Naive thymus-derived CD8-positive, alpha-beta T cell (primary cell): Measurements from ENCODE around the gene ADAMTS17. TPM values are rescaled to one million over a fixed set of nuclear protein-coding genes. Genes with fewer than 3 reads are reported as not detected.

Experiments used
- ATAC-seq, 2 donors: fragments of 150-1000 bp; cut with Tn5 transposase in 1 of 2; sonication (Bioruptor Pico), chemical (Tn5 transposase) in 1 of 2; 1 replicate in 1 of 2; 2 replicates in 1 of 2; pipeline ENCODE4 v1.10.0; 2021; ENCODE audit warnings: mild to moderate bottlenecking in 2 of 2, moderate library complexity in 2 of 2
- POLR2A ChIA-PET: fragments of 350-600 bp; sonication (Branson Sonifier 250); formaldehyde crosslinking; loops from one replicate; lab custom pipeline; 2021; ENCODE audit warnings: antibody characterized with exemption; lab: Charles Lee
- DNase-seq, 10 donors: peaks; one replicate each; pipeline versions ENCODE4 v3.0.0 to v3.0.0-alpha.2; 2020 to 2022
- H3K27ac Mint-ChIP-seq, 10 donors: one replicate each; pipeline ENCODE4 v1.8.0; 2020 to 2022; ENCODE audit warnings: mild to moderate bottlenecking in 10 of 10, mixed read lengths in 10 of 10, moderate library complexity in 4 of 10, inconsistent platforms in 1 of 10
- H3K27me3 Mint-ChIP-seq, 5 donors: one replicate each; pipeline ENCODE4 v1.8.0; 2021 to 2022; ENCODE audit warnings: mixed read lengths in 5 of 5
- H3K36me3 Mint-ChIP-seq, 3 donors: one replicate each; pipeline ENCODE4 v1.8.0; 2020 to 2022; ENCODE audit warnings: mixed read lengths in 3 of 3, mild to moderate bottlenecking in 2 of 3, inconsistent platforms in 1 of 3
- H3K4me1 Mint-ChIP-seq, 4 donors: one replicate each; pipeline ENCODE4 v1.8.0; 2021 to 2022; ENCODE audit warnings: mixed read lengths in 4 of 4
- H3K4me3 Mint-ChIP-seq, 10 donors: one replicate each; pipeline ENCODE4 v1.8.0; 2020 to 2022; ENCODE audit warnings: mild to moderate bottlenecking in 10 of 10, mixed read lengths in 10 of 10, moderate library complexity in 6 of 10, inconsistent platforms in 1 of 10
- H3K9me3 Mint-ChIP-seq, 9 donors: one replicate each; pipeline ENCODE4 v1.8.0; 2020 to 2022; ENCODE audit warnings: mixed read lengths in 9 of 9, mild to moderate bottlenecking in 3 of 9, inconsistent platforms in 1 of 9, moderate library complexity in 1 of 9
- polyA plus RNA-seq, 3 donors: library from polyadenylated mRNA; unstranded; fragments of 300-500 nt; fragmentation: Illumina TruSeq; gene quantifications; one replicate each; pipeline ENCODE4 v1.2.3, GENCODE V29; 2021
- total RNA-seq, 8 experiments: library from RNA in 2 of 8; stranded (reverse) in 2 of 8; gene quantifications; one replicate each; pipeline ENCODE4 v1.2.3 and lab custom pipeline; 2021 to 2026

Gene ADAMTS17
- total and polyA plus RNA-seq, 5 experiments from 2014 or later, result 0.20 to 4.6 (median 1.8) TPM

GRCh38 chr15:100330221-100330620 lies 11.6 kb downstream of the ADAMTS17 start:
- Mint-ChIP-seq H3K4me3 (peak overlapping the region; percentile 56 to 83 (median 78)), H3K27me3 (peaks cover 0 to 29% (median 4%) of the 10 kb centered on the region in 5 donors), H3K27ac (peak overlapping the region in 9 of 10 donors; percentile 26 to 90 (median 72)), H3K36me3 (peaks cover 0 to 14% (median 3%) of the 10 kb centered on the region in 3 donors), H3K9me3 (no peaks in the 10 kb centered on the region), H3K4me1 (peaks cover 36 to 81% (median 73%) of the 10 kb centered on the region in 4 donors)
- peak in 1 of 10 donors; percentile 27 for DNase-seq
- POLR2A ChIA-PET, result interaction anchor here (0.7 to 1.6 kb wide), 7 partner anchors 9 to 404 kb away, joined by 3 to 13 read pairs (median 5); no protein-coding TSS in a partner anchor
- ATAC-seq, result peak; percentile 29 to 45

GRCh38 chr15:100328796-100329195 lies 13.0 kb downstream of the ADAMTS17 start:
- peaks cover 25 to 67% (median 59%) of the 10 kb centered on the region in 4 donors for H3K4me1 Mint-ChIP-seq
- H3K36me3 Mint-ChIP-seq, result peaks cover 0 to 21% (median 6%) of the 10 kb centered on the region in 3 donors
- ATAC-seq (no peak), DNase-seq (peak in 1 of 10 donors; percentile 9)
- POLR2A ChIA-PET, result no interaction called here
- H3K9me3 Mint-ChIP-seq, result no peaks in the 10 kb centered on the region
- peak overlapping the region in 1 of 10 donors; percentile 24 for H3K4me3 Mint-ChIP-seq
- peaks cover 0 to 17% (median 3%) of the 10 kb centered on the region in 5 donors for H3K27me3 Mint-ChIP-seq
- H3K27ac Mint-ChIP-seq, result peak overlapping the region in 1 of 10 donors; percentile 63

GRCh38 chr15:100318880-100319279 lies 22.9 kb downstream of the ADAMTS17 start:
- peaks cover 0 to 12% (median 3%) of the 10 kb centered on the region in 9 donors for H3K9me3 Mint-ChIP-seq
- DNase-seq, result no peak
- H3K27ac Mint-ChIP-seq, result no peak overlapping the region
- H3K4me3 Mint-ChIP-seq, result no peak overlapping the region
- H3K36me3 Mint-ChIP-seq, result peaks cover 14 to 44% (median 22%) of the 10 kb centered on the region in 3 donors
- peaks cover 0 to 6% (median 0%) of the 10 kb centered on the region in 4 donors for H3K4me1 Mint-ChIP-seq
- no peaks in the 10 kb centered on the region for H3K27me3 Mint-ChIP-seq
- no peak for ATAC-seq
- POLR2A ChIA-PET, result no interaction called here

- H3K4me3 Mint-ChIP-seq, result no peak overlapping the region
- H3K27ac Mint-ChIP-seq, result peak overlapping the region in 2 of 10 donors; percentile 53
- no peak for DNase-seq
- no peaks in the 10 kb centered on the region for H3K27me3 Mint-ChIP-seq
- H3K9me3 Mint-ChIP-seq, result peaks cover 0 to 9% (median 0%) of the 10 kb centered on the region in 9 donors
- POLR2A ChIA-PET, result no interaction called here
- H3K36me3 Mint-ChIP-seq, result peaks cover 14 to 41% (median 15%) of the 10 kb centered on the region in 3 donors
- no peak for ATAC-seq
- H3K4me1 Mint-ChIP-seq, result peaks cover 0 to 2% (median 0%) of the 10 kb centered on the region in 4 donors
Measured at GRCh38 chr15:100314809-100315400, 26.9 kb downstream of the ADAMTS17 start.

- DNase-seq (no peak), ATAC-seq (no peak)
- Mint-ChIP-seq H3K9me3 (peaks cover 0 to 9% (median 0%) of the 10 kb centered on the region in 9 donors), H3K27ac (no peak overlapping the region), H3K27me3 (peaks cover 0 to 3% (median 0%) of the 10 kb centered on the region in 5 donors), H3K4me1 (peaks cover 5 to 17% (median 11%) of the 10 kb centered on the region in 4 donors), H3K4me3 (no peak overlapping the region), H3K36me3 (peaks cover 8 to 21% (median 13%) of the 10 kb centered on the region in 3 donors)
- POLR2A ChIA-PET, result no interaction called here
Measured at GRCh38 chr15:100311833-100312476, 29.8 kb downstream of the ADAMTS17 start.

- Mint-ChIP-seq H3K27me3 (peaks cover 0 to 3% (median 0%) of the 10 kb centered on the region in 5 donors), H3K36me3 (peaks cover 7 to 24% (median 13%) of the 10 kb centered on the region in 3 donors), H3K4me1 (peaks cover 5 to 17% (median 11%) of the 10 kb centered on the region in 4 donors), H3K27ac (no peak overlapping the region), H3K9me3 (peaks cover 0 to 9% (median 0%) of the 10 kb centered on the region in 9 donors), H3K4me3 (no peak overlapping the region)
- ATAC-seq, result no peak
- POLR2A ChIA-PET, result no interaction called here
- no peak for DNase-seq
Measured at GRCh38 chr15:100311154-100311625, 30.6 kb downstream of the ADAMTS17 start.

- H3K36me3 Mint-ChIP-seq, result peaks cover 7 to 26% (median 13%) of the 10 kb centered on the region in 3 donors
- ATAC-seq, result no peak
- peaks cover 0 to 3% (median 0%) of the 10 kb centered on the region in 5 donors for H3K27me3 Mint-ChIP-seq
- POLR2A ChIA-PET, result no interaction called here
- no peak overlapping the region for H3K27ac Mint-ChIP-seq
- no peak overlapping the region for H3K4me3 Mint-ChIP-seq
- peaks cover 0 to 9% (median 0%) of the 10 kb centered on the region in 9 donors for H3K9me3 Mint-ChIP-seq
- no peak for DNase-seq
- peaks cover 5 to 17% (median 11%) of the 10 kb centered on the region in 4 donors for H3K4me1 Mint-ChIP-seq
Measured at GRCh38 chr15:100310513-100311153, 31.1 kb downstream of the ADAMTS17 start.

GRCh38 chr15:100310041-100310405 lies 31.8 kb downstream of the ADAMTS17 start:
- DNase-seq, result no peak
- no peak for ATAC-seq
- Mint-ChIP-seq H3K27me3 (peaks cover 0 to 3% (median 0%) of the 10 kb centered on the region in 5 donors), H3K27ac (no peak overlapping the region), H3K9me3 (peaks cover 0 to 9% (median 0%) of the 10 kb centered on the region in 9 donors), H3K4me1 (peaks cover 5 to 17% (median 11%) of the 10 kb centered on the region in 4 donors), H3K36me3 (peaks cover 7 to 26% (median 13%) of the 10 kb centered on the region in 3 donors), H3K4me3 (no peak overlapping the region)
- POLR2A ChIA-PET, result no interaction called here

GRCh38 chr15:100309109-100310040 lies 32.4 kb downstream of the ADAMTS17 start:
- peaks cover 0 to 9% (median 0%) of the 10 kb centered on the region in 9 donors for H3K9me3 Mint-ChIP-seq
- POLR2A ChIA-PET, result no interaction called here

GRCh38 chr15:100308608-100309007 lies 33.2 kb downstream of the ADAMTS17 start:
- Mint-ChIP-seq H3K9me3 (peaks cover 0 to 9% (median 0%) of the 10 kb centered on the region in 9 donors), H3K27ac (no peak overlapping the region), H3K4me1 (peaks cover 5 to 15% (median 11%) of the 10 kb centered on the region in 4 donors), H3K36me3 (peaks cover 3 to 22% (median 13%) of the 10 kb centered on the region in 3 donors), H3K27me3 (peaks cover 0 to 3% (median 0%) of the 10 kb centered on the region in 5 donors), H3K4me3 (no peak overlapping the region)
- no peak for DNase-seq
- POLR2A ChIA-PET, result no interaction called here
- no peak for ATAC-seq

More at GRCh38 chr15:100309109-100310040, 32.4 kb downstream of the ADAMTS17 start:
- H3K27me3 Mint-ChIP-seq, result peaks cover 0 to 3% (median 0%) of the 10 kb centered on the region in 5 donors
- peak overlapping the region in 2 of 10 donors; percentile 66 to 82 for H3K27ac Mint-ChIP-seq
- H3K4me1 Mint-ChIP-seq, result peaks cover 5 to 17% (median 11%) of the 10 kb centered on the region in 4 donors
- DNase-seq (no peak), ATAC-seq (no peak)
- peaks cover 7 to 22% (median 13%) of the 10 kb centered on the region in 3 donors for H3K36me3 Mint-ChIP-seq
- no peak overlapping the region for H3K4me3 Mint-ChIP-seq

- H3K4me3 Mint-ChIP-seq, result peak overlapping the region in 7 of 10 donors; percentile 11 to 80 (median 72)
- H3K27ac Mint-ChIP-seq, result peak overlapping the region in 2 of 10 donors; percentile 76 to 81
- H3K4me1 Mint-ChIP-seq, result peaks cover 5 to 15% (median 11%) of the 10 kb centered on the region in 4 donors
- POLR2A ChIA-PET, result no interaction called here
- DNase-seq (no peak), ATAC-seq (no peak)
- peaks cover 0 to 9% (median 0%) of the 10 kb centered on the region in 9 donors for H3K9me3 Mint-ChIP-seq
- peaks cover 3 to 22% (median 13%) of the 10 kb centered on the region in 3 donors for H3K36me3 Mint-ChIP-seq
- H3K27me3 Mint-ChIP-seq, result peaks cover 0 to 3% (median 0%) of the 10 kb centered on the region in 5 donors
Measured at GRCh38 chr15:100308213-100308600, 33.6 kb downstream of the ADAMTS17 start.
